OCI-LY3 (cell line): ENCODE results near the gene ULBP1.
A peak's percentile ranks its signal among the peaks of the same experiment; 100 is the strongest.

Experiments
- H2AFZ ChIP-seq: fragments of 200-600, 300-600 bp; shearing (Covaris generic); 2 replicates; pipeline ENCODE4 v1.6.0; 2014; ENCODE audit warnings: antibody characterized with exemption, low read depth, low read length
- H3K27ac ChIP-seq: fragments of 200-600, 300-600 bp; sonication (generic); 2 replicates; pipeline ENCODE4 v1.5.1; 2014; ENCODE audit warnings: mild to moderate bottlenecking, low read length, moderate library complexity, mixed read lengths
- H3K27me3 ChIP-seq: fragments of 200-600, 300-600 bp; sonication (generic); 2 replicates; pipeline ENCODE4 v1.6.1; 2014; ENCODE audit warnings: low read depth, low read length, mixed read lengths
- H3K36me3 ChIP-seq: fragments of 200-600, 300-600 bp; sonication (generic); replicated peaks from 2 replicates; pipeline ENCODE3; 2014; ENCODE audit warnings: low read depth, low read length, mixed read lengths
- H3K4me1 ChIP-seq: fragments of 300-600, 200-600 bp; sonication (generic); 2 replicates; pipeline ENCODE4 v1.6.1; 2014; ENCODE audit warnings: low read length, mixed read lengths
- H3K4me2 ChIP-seq: fragments of 200-600, 300-600 bp; sonication (generic); 2 replicates; pipeline ENCODE4 v1.6.1; 2014; ENCODE audit warnings: low read length, mixed read lengths
- H3K4me3 ChIP-seq: fragments of 300-600, 200-600 bp; sonication (generic); 2 replicates; pipeline ENCODE4 v1.5.1; 2014; ENCODE audit warnings: antibody characterized with exemption, mild to moderate bottlenecking, low read length, moderate library complexity
- H3K79me2 ChIP-seq: fragments of 300-600, 200-600 bp; shearing (Covaris generic); 2 replicates; pipeline ENCODE4 v1.6.1; 2014; ENCODE audit warnings: mild to moderate bottlenecking, low read length, mixed read lengths
- H3K9ac ChIP-seq: fragments of 300-600, 200-600 bp; shearing (Covaris generic); 2 replicates; pipeline ENCODE4 v1.6.0; 2014; ENCODE audit warnings: mild to moderate bottlenecking, low read length, moderate library complexity
- H3K9me3 ChIP-seq: fragments of 200-600, 300-600 bp; shearing (Covaris generic); 2 replicates; pipeline ENCODE4 v1.6.1; 2014; ENCODE audit warnings: low read length, mixed read lengths; ENCODE audit not compliant: insufficient read depth
- H4K20me1 ChIP-seq: fragments of 200-600, 300-600 bp; sonication (generic); 2 replicates; pipeline ENCODE4 v1.6.1; 2016; ENCODE audit warnings: low read length, mixed read lengths; ENCODE audit not compliant: insufficient read depth
- EZH2phosphoT487 ChIP-seq: fragments of 200-600 bp; shearing (Covaris generic); IDR thresholded peaks from 2 replicates; pipeline ENCODE4 v1.6.1; 2018; ENCODE audit warnings: antibody characterized with exemption, mixed run types, low read depth
- TF ChIP-seq, protein P1 (sequence below): fragments of 200-600, 300-600 bp; sonication (generic); IDR thresholded peaks from 2 replicates; pipeline ENCODE4 v1.5.1; 2014; ENCODE audit warnings: antibody characterized with exemption, low read length, low read depth

ULBP1 gene

DNA sequence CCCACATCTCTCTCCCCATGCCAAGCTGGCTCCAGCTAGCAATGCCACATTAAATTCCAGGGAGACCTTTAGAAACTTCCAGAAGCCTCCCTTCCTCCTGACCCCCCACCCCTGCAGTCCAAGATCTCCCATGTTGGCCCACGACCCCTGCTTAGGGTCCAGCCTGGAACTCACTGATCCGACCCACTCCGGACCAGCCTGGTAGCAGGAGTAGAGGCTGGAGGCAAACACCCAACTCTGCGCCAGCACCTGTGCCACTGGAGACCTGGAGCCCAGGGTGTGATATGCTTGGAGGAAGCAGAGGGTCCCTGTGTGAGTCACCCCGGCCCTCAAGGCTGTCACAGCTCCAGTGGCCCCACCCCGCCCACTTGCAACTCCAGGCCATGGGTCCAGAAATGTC lies 3.3 kb upstream of the ULBP1 start:
- peaks cover 24% of the 10 kb centered on the region for H3K27me3 ChIP-seq
- no peaks in the 10 kb centered on the region for H4K20me1 ChIP-seq
- no peak overlapping the region for H3K4me3 ChIP-seq
- no peaks in the 10 kb centered on the region for H3K79me2 ChIP-seq
- H3K4me2 ChIP-seq, result no peak overlapping the region
- H3K36me3 ChIP-seq, result no peaks in the 10 kb centered on the region
- H3K4me1 ChIP-seq, result no peaks in the 10 kb centered on the region
- no peak overlapping the region for H3K27ac ChIP-seq
- H3K9me3 ChIP-seq, result no peaks in the 10 kb centered on the region
- H3K9ac ChIP-seq, result no peak overlapping the region
- TF ChIP-seq, protein P1, sequence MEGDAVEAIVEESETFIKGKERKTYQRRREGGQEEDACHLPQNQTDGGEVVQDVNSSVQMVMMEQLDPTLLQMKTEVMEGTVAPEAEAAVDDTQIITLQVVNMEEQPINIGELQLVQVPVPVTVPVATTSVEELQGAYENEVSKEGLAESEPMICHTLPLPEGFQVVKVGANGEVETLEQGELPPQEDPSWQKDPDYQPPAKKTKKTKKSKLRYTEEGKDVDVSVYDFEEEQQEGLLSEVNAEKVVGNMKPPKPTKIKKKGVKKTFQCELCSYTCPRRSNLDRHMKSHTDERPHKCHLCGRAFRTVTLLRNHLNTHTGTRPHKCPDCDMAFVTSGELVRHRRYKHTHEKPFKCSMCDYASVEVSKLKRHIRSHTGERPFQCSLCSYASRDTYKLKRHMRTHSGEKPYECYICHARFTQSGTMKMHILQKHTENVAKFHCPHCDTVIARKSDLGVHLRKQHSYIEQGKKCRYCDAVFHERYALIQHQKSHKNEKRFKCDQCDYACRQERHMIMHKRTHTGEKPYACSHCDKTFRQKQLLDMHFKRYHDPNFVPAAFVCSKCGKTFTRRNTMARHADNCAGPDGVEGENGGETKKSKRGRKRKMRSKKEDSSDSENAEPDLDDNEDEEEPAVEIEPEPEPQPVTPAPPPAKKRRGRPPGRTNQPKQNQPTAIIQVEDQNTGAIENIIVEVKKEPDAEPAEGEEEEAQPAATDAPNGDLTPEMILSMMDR, result no peak
- TF ChIP-seq EZH2phosphoT487, result no peak
- H2AFZ ChIP-seq, result no peak overlapping the region

- H3K4me2 ChIP-seq, result no peak overlapping the region
- H3K9ac ChIP-seq, result no peak overlapping the region
- no peak overlapping the region for H3K27ac ChIP-seq
- H3K4me1 ChIP-seq, result no peaks in the 10 kb centered on the region
- no peaks in the 10 kb centered on the region for H3K9me3 ChIP-seq
- no peak overlapping the region for H3K4me3 ChIP-seq
- no peak overlapping the region for H2AFZ ChIP-seq
- peaks cover 15% of the 10 kb centered on the region; the same call in 1 of the 2 replicates for H3K27me3 ChIP-seq
- no peaks in the 10 kb centered on the region for H3K79me2 ChIP-seq
- H4K20me1 ChIP-seq, result no peaks in the 10 kb centered on the region
- no peak for TF ChIP-seq EZH2phosphoT487
- TF ChIP-seq, protein P1, result peak; percentile 29
- no peaks in the 10 kb centered on the region for H3K36me3 ChIP-seq
Measured at GRCh38 chr6:149961728-149962425, 1.9 kb upstream of the ULBP1 start.

- Histone ChIP-seq H4K20me1 (no peaks in the 10 kb centered on the region), H3K36me3 (no peaks in the 10 kb centered on the region), H3K4me3 (no peak overlapping the region), H3K27me3 (peaks cover 15% of the 10 kb centered on the region; the same call in 1 of the 2 replicates), H3K79me2 (no peaks in the 10 kb centered on the region), H3K9me3 (no peaks in the 10 kb centered on the region), H3K4me2 (no peak overlapping the region), H2AFZ (no peak overlapping the region), H3K27ac (no peak overlapping the region), H3K9ac (no peak overlapping the region), H3K4me1 (no peaks in the 10 kb centered on the region)
- TF ChIP-seq, protein P1, result no peak
- no peak for TF ChIP-seq EZH2phosphoT487
Measured at GRCh38 chr6:149962461-149963211, 1.1 kb upstream of the ULBP1 start.

- no peak overlapping the region for H3K4me2 ChIP-seq
- H3K79me2 ChIP-seq, result no peaks in the 10 kb centered on the region
- no peaks in the 10 kb centered on the region for H3K4me1 ChIP-seq
- H3K9ac ChIP-seq, result no peak overlapping the region
- H2AFZ ChIP-seq, result no peak overlapping the region
- no peaks in the 10 kb centered on the region for H3K9me3 ChIP-seq
- no peaks in the 10 kb centered on the region for H3K36me3 ChIP-seq
- no peak for TF ChIP-seq EZH2phosphoT487
- TF ChIP-seq, protein P1, result no peak
- no peak overlapping the region for H3K4me3 ChIP-seq
- no peaks in the 10 kb centered on the region for H4K20me1 ChIP-seq
- H3K27me3 ChIP-seq, result peaks cover 13% of the 10 kb centered on the region; the same call in 1 of the 2 replicates
- no peak overlapping the region for H3K27ac ChIP-seq
Measured at GRCh38 chr6:149963212-149963461, 606 bp upstream of the ULBP1 start.
